GM21526 (cell line): ENCODE measurements around the gene CACFD1.

Experiments
- ATAC-seq: cut with Tn5 transposase; IDR thresholded peaks from one replicate; pipeline ENCODE4 v1.9.1; 2021; ENCODE audit warnings: moderate library complexity; ENCODE audit not compliant: unreplicated experiment, low FRiP score

Gene CACFD1

DNA sequence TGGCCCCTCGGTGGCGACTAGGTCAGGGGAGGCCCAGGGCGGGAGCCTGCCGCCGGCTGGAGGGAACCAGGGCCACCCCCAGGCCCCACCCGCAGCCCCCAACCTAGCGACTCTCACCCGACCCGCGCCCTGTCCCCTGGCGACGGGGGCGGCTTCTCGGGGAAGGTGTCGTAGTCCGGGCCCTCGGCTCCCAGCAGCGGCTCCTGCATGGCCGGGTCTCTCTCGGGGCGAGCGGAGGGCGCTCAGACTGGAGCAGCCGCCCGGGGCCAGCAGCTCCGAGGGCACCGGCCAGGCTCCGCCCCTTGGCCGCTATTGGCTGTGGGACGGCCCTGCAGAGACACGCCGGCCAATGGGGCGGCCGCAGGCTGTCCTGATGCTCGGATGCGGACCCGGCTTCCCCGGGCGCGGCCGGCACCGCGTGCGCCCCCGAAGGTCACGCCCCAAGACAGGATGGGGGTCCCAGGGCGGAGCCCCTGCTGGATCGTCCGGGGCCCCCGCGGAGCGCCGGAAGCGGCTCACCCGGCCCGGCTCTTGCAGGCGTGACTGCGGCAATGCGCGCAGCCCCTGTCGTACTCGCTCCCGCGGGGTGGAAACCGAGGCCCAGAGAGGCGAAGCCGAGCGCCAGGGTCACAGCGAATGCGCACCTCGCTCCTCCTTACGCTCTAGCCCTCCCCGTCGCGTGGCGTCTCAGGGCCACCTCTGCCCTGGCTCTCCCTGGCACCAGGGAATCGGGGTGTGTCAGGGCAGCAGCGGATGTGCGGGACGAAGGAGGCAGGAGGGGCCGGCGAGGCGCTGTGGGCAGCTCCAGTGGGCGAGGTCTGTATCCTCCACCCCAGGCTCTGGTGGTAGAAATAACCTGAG is 19.3 kb downstream of the CACFD1 start, which contains the start of gene SLC2A6:
Gene SLC2A6 (minus strand): TSS at position 249 of the 861 bp plus-strand sequence. CDS start 40 bp downstream, at position 209.
- ATAC-seq: peak; percentile 78

DNA sequence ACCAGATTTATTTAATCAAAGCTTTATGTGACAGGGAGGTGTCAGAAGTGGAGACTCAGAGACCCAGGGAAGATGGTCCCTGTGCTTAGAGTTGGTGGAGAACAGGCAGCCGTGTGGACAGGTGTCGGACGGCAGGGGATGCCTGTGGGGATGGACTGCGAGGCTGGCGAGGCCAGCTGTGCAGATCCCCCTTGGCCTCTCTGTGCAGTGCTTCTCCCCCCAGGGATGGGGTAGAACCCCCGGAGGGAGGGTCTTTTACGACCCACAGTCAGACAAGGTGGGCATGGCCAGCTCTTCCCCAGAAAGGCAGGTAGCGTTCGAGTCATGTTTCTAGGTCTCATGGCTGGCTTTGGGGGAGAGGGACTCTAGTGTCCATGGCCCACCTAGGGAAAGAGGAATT is 23.8 kb downstream of the CACFD1 start:
- no peak for ATAC-seq

DNA sequence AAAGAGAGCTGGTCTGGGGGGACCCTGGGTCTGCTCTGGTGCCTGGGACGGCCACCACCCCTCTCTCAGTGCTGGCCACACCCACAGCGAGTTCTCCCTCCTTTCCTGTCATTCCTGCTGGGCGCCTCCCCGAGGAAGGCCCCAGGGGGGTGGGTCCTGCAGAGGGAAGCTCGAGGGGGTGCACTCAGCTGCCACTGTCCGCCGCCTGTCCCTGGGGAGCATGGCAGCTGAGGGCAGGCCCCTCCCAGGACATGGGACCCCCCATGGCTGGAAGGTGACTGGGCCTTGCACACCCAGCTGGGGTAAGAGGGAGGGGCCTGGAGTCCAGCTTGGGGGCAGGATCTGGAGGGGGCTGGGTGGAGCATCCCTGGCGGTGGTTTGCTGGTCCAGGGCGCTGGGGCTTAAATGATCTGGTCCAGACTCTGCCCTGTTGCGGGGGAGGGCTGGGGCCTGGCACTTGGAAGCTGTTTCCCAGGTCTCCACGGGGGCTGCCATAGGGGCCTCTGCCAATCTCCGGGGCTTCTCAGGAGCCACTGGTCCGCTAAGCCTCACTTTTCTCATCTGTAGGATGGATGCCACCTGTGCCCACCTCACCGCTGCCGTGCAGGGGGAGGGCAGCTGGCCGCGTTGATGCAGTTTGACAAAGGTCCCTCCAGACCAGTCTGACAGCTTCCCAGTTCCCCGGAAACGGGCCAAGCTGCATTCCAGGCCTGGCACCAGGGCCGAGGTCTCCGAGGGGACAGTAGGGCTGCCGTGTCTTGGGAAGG is 25.1 kb downstream of the CACFD1 start:
- ATAC-seq: no peak

DNA sequence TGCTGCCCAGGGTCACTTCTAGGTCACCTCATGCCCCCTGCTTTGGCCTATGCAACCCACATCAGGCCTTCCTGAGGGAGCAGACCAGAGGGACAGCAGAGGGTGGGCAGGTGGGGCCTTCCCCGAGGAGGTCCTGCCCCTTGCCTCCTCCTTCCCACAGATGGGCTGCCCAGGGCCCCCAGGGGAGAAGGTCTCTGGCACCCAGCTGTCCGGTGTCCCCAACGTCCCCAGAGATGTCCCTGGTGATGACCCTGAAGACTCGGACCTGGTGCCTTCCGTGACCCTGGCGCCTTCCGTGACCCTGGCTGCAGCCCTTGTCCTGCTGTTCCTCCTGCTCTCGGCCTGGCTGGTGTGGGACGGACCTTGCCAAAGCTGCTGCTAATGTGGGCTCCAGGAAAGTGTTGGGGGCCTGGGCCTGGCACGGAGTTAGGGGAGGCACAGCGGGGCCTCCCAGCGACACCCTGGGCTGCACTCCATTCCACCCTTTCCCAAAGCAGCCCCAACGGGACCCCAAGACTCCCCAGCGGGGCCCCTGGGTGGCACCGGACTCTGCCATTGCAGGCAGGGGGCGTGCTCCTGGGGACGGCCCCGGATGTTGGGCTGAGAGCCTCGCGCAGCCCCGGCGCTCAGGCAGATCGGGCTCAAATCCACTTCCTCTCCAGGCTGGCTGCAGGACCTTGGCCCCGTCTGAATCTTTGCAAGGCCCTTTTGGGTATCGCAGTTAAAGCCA is 25.9 kb downstream of the CACFD1 start:
- no peak for ATAC-seq

DNA sequence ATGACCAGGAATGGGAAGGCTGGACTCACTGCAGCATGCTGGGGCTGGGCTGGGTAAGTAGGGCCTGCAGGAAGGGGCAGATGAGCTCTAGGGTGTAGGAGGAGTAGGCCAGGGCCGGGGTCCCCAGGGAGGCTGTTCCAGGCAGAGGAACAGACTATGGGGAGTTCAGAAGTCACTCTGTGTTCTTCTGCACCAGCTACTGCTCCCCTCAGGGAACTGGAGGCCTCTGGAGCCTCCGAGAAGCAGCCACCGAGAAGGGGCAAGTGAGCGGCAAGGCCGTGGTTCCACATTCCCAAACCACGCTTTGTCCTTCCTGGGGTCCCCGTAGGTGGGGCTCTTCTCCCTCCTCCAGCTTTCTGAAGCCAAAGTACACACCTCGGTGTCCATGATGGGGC is 27.6 kb downstream of the CACFD1 start:
- ATAC-seq: no peak

DNA sequence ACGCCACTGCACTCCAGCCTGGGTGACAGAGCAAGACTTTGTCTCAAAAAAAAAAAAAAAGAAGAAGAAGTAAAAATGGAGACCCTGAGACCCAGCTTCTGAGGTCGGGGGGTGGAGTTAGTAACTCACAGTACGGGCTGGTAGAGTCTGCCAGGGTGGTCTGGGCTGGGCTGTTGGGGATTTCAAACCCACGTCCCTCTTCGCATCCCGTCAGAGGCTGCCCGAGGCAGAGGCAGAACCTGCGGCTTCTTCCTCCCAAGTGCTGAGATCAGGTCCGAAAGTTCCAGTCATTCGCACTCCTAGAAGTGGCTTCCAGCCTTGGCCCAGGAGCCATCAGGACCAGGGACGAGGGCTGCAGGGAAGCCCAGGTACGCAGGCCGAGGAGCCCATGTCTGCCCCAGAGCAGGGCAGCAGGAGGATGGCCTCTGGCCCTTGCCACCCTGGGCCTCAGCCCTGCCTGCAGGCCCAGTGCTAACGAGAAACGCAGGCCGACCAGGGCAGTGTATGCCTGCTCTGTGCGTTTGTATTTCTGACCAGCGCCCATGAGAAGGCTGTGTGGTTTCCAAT is 29.0 kb downstream of the CACFD1 start:
- ATAC-seq: no peak

DNA sequence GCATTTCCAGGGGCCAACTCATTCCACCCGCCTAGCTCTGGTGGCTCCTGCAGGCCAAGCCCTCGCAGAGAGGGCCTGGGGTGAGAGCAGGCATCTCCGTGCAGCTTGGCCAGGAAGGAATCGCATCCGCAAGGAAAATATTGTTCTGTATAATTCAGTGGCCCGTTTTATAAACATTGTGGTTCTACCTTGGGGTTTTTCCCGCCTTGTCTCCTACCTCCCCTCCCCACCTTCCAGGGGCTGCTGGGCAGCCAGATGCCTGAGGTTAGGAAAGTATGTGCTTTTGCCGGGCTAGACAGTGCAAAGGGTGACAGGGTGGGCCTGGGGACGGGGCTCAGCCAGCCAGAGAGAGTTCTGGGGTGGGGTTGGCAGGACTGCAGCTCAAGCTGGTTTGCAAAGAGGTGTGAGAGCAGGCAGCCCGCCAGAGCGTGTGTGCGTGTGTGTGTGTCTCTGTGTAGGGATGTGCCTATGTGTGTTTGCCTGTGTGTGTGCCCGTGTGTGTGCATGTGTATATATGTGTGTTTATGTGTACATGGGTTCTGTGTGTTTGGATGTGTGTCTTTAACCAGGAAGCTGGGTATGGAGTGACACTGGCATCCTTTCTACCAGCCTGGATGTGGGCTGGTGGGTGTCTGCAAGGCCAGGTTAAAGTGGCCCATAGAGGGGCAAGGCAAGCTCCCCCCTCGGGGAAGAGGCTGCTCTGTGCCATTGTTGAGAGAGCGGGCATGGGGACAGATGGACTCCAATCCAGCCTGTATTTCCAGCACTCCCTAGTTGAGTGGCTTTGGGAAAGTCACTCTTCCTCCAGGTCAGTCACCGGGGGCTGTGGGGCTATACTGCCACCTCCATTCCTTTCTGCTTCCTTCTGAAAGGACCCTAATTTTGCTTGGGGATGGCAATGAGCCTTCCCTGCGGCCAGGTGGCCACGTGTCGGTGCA is 29.7 kb downstream of the CACFD1 start:
- ATAC-seq: no peak

DNA sequence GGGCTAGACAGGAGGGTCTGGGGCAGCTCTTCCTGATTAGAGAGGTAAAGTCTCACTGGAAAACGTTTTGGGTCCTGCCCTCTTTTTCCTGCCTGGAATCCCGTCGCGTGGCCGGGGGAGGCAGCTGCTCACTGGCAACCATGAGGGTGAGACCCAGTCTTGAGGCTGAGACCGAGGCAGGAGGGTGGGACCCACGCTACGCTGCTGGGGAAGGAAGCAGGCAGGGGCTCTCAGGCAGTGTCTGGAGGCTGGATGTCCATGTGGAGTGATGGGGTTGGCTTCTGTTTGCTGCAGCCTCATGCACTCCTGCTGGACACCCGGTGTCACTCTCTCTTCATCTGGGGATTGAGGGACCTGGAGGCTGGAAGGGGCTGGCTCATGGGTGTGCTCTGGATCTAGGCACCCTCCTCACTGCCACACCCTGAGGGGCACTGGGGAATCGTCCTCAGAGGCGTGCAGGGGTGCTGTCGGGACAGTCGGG is 30.5 kb downstream of the CACFD1 start:
- ATAC-seq: no peak

DNA sequence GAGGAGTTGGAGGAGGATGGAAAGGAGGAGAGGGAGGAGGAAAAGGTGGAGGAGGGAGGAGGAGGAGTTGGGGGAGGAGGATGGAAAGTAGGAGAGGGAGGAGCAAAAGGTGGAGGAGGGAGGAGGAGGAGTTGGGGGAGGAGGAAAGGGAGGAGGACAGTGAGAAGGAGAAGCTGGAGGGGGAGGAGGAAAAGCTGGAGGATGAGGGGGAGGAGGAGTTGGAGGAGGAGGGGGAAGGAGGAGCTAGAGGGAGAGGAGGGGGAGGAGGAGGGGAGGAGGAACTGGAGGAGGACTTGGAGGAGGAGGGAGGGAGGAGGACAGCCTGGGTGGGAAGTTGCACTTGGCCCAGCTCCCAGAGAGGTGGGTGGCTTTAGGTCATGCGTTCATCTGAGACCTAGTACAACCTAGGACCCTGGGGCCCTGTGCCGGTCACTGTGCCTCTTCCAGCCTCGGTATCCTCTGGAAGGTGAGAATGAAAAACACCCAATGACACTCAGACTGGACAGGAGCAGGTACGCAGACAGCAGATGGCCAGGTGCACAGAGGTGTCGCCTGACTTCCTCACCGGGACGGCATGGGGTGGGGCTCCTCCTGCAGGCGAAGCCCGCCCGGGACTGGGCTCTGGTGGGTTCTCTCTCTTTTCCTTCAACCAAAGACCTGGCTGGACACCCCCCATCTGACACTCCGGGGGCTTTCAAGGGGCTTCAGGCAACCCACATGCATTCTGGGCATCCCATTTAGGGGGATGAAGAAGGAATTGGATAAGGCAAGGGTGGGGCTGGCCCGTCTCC is 31.3 kb downstream of the CACFD1 start:
- ATAC-seq: no peak

DNA sequence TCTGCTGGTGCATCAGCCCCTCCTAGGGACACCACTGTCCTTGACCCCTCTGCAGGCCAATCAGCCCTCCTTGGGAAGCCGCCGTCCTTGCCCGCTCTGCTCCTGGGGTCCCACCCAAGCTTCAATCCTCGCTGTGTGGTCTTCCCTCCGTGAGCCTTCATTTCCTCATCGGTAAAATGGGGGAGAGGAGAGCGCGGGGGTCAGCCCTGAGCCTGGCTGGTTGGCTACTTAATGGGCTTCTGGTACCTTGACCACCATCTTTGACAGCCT is 31.8 kb downstream of the CACFD1 start:
- no peak for ATAC-seq

DNA sequence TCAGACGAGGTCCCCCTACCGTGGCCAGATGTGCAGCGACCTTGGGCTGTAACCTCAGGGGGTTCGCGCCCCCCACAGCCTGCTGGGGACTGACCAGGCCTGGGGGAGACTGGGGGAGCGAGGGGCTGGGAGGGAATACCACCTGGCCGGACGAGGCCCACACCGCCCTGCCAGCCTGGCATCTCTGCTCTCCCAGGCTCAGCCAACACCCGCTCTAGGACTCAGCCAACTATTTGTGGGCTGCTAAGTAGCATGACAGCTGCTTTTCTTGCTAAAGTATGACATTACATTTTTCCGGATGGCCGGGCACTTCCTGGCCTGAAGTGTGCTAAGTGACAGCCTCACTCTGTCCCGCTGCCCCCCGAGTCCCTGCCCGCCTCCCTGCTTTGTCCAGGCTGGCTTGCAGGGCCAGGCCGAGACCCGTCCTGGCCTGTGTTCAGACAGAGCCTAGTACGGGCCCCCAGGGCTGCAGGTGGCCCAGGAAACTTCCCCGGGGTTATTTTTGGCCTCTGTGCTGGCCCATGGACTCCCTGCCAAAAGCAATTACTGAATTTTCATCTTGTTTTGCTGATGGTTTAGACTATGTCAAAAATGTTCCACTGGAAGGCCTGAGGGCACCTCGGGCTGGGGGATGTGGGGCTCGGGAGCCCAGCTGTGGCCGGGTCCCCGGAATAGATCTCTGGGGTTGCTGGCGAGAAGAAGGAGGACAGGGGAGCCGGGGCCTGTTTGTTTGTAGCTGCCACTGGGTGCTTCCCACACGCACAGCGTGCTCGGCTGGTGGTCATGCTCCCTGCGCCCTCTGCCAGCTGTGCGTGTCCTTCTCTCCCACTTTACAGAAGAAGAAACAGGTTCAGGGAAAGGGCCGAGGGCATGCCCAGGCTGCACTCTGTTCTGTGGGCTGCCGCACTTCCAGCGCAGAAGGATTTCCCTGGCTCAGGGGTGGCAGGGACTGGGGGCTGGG is 32.6 kb downstream of the CACFD1 start:
- ATAC-seq: no peak

DNA sequence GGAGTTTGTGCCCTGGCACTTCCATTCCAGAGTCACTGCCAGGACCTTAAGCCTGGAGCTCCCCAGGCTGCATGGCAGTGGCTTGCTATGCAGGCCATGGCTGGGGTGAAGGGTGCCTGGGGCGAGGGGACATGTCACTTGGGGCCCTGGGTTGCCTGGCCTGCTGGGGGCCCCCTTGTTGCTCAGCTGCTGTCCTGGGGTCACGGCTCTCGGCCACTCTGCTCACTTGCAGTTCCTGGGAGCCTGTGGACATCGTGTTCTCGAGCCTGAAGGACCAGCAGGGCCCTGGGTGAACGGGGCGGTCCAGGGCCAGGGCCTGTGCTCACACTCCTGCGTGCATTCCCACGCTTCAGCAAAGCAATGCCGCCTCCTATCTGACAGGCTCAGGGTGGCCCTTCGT is 33.6 kb downstream of the CACFD1 start:
- no peak for ATAC-seq

DNA sequence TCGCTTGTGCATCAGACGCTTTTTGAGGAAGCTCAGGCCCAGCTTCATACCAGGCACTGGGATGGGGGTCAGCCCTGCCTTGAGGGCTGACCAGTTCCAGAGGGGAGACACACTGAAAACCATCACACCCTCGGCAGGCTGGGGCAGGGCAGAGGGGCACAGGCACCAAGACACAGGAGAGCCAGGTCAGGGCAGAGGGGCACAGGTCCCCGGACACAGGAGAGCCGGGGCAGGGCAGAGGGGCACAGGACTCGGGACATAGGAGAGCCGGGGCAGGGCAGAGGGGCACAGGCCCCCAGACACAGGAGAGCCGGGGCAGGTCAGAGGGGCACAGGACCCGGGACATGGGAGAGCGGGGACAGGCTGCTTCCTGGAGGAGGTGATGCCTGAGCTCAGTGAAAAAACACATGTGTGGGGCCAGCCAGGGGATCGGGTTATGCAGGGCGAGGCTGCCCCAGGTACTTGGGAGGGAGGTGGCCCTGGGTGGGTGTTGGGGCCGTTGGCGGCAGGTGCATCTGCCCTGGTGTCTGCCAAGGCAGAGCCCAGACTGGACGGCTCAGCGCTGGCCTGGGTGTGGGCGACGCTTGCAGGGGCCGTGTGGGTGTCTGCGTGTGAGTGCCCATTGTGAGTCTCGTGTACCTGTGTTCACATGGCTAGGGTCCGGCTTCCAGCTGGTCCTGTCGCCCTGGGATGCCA is 34.2 kb downstream of the CACFD1 start:
- ATAC-seq: no peak

DNA sequence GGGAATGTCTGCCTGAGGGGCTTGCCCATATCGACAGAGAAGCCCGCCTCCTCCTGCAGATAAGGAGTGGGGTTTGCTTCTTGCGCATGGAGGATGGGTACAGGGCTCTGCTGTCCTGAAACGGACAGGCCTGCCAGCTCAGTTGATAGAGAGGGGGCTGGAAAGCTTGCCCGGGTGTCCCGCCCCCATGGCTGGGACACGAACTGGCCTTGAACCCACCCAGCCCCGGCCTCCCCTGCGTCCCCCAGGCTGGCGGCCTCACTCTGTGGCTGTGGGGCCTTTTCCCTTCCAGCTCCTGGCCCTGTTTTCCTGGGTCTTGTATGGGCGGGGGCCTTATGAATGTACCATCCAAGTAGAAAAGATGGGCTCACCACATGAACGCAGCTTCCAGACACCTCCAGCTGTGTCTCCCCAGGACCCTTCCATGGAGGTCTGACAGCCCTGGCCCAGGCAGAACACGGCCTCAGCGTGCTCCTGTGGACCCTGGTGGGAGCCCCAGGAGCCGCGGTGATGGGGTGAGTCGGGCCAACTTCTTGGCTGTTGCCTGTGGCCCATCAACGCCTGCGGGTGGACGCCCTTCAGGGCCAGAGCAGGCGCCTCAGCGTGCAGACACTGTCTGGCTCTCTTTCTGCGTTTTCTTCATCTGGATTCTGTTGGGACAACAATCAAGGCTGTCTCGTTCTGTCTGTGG is 35.0 kb downstream of the CACFD1 start:
- ATAC-seq: no peak

DNA sequence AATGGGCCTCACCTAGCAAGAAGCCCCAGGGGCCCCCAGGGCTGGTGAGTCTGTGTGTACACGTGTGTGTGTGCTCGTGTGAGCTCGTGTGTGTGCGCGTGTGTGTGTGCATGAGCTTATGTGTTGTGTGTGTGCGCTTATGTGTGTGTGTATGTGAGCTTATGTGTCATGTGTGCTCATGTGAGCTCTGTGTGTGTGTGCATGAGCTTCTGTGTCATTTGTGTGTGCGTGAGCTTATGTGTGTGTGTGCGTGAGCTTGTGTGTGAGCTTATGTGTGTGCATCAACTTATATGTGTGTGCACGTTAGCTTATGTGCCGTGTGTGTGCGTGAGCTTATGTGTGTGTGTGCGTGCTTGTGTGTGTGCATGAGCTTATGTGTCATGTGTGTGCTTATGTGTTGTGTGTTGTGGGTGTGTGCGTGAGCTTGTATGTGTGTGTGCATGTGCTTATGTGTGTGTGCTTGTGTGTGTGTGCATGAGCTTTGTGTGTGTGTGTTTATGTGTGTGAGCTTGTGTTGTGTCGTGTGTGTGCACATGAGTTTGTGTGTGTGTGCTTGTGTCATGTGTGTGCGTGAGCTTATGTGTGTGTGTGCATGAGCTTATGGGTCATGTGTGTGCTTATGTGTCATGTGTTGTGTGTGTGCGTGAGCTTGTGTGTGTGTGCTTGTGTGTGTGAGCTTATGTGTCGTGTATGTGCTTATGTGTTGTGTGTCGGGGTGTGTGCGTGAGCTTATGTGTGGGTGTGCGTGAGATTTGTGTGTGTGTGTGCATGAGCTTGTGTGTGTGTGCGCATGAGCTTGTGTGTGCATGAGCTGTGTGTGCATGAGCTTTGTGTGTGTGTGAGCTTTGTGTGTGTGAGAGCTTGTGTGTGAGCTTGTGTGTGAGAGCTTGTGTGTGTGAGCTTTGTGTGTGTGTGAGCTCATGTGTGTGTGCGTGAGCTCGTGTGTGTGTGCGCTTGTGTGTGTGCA is 35.8 kb downstream of the CACFD1 start:
- no peak for ATAC-seq
